SHP77 (cell line): Measurements from ENCODE around the gene RAE1.
"Not testable (repeated sequence)": the region's sequence is repeated elsewhere in the genome, so short reads cannot be mapped to it uniquely, and the experiment has no call there.

Experiments used
- DNase-seq, 2 experiments: peaks; one replicate each; lab custom pipeline; 2025; lab: John Stamatoyannopoulos, UW

Gene RAE1

DNA sequence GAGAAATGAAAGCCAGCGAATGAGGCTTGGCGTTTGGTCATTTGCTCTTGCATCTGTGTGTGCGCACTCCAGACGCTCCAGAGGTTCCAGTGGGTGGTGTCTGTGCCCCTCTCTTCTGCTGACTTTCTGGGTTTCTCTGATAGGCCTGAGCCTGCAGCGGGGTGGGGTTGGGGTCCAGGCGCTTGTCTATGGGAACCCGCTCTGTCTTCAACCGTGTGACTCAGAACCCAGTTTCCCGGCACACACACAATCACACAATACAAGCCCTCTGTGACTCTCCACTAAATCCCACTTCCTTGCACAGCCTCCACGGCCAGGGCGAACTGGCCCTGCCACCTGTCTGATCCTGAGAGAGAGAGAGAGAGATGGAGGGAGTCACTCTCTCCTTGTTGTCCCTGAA, 64.7 kb downstream of the RAE1 start:
- no peak for DNase-seq

DNA sequence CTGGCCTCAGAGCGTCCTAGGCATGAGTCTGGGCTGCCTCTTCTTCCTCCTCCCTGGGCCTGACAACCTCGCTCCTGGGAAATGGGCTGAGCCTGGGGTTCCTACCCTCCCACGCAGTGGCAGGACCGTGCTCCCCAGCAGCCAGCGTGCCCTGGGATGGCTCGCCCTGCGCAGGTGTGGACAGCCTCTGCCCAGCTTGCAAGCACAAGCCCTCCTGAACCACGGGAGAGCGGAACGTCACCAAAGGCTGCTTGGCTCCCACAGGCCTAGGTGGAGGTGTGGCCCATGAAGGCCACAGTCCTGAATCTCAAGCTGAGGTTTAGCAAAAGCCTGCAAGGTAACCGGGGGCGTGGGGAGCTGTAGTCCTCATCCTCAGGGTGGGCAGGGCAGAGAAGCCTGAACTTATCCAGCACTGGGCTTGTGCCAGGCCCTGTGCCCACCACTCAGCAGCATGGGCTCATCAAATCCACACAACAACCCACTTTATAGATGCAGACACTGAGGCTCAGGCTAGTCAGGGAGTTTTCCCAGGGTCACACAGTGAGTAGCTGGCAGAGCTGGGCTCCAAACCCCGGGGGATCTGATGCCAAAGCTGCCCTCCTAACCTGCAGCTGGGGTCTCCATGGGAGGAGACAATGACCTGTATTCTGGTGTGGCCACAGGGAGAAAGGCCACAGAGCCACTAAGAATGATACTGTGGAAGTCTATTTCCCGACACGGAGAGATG, 65.4 kb downstream of the RAE1 start:
- DNase-seq = no peak

DNA sequence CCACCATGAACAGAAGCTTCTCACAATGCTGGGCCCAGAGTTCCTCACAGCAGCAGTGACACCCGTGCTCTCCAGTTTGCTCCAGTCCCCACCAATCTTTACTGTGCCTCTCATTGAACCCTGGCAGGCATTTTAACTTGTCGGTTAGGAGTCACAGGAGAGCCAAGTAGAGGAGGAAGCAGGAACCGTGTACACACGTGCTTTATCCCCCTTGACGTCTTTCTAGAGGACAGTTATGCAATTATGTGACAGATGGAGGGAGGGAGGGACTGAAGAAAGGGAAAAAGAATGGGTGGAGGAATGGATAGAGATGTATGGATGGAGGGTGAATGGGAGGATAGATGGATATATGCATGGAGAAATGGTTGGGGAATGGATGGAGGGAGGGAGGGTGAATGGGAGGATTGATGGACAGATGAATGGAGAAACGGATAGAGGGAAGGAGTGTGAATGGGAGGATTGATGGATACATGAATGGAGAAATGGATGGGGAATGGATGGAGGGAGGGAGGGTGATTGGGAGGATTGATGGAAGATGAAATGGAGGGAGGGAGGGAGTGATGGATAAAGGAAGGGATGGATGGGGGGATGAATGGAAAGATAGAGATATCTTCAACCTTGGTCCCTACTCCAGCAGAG, 66.1 kb downstream of the RAE1 start:
- no peak for DNase-seq

DNA sequence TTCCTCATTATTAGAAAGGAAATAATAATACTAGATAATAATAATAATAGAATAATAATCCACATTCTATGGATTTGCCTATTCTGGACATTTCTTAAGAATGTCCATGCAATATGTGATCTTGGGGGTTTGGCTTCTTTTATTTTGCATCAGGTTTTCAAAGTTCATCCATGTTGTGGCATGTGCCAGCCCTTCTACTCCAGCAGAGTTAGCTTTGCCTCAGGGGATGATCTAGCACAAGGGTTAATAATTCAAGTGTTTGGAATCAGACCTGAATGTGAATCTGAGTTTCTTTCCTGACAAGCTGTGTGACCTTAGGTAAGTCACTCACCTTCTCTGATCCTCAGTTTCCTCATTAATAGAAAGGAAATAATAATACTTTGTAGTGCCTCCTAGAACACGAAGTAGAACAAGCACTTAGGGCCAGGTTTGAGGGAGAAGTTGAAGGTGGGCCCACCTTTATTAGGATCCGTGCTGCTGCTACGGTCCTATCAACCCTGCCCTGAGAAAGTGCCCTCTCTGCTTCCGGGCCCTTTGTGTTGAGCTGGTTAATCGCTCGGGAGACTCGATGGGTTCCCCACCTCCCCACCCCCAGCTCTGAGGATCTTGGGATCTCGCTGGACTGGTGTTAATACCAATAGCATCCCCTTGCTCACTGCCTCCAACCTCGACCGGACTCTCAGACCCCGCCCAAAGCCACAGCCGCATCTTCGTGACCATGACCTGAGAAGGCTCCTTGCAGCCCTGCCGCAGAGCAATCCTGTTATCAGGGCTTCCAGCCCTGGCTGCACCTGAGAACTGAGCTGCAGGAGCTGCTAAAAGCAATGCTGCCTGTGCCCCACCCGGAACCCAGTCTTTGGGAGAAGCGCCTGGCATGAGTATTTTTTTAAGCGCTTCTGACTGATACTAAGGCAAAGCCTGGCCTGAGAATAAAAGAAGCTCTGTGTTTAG, 67.0 kb downstream of the RAE1 start:
- DNase-seq = no peak

DNA sequence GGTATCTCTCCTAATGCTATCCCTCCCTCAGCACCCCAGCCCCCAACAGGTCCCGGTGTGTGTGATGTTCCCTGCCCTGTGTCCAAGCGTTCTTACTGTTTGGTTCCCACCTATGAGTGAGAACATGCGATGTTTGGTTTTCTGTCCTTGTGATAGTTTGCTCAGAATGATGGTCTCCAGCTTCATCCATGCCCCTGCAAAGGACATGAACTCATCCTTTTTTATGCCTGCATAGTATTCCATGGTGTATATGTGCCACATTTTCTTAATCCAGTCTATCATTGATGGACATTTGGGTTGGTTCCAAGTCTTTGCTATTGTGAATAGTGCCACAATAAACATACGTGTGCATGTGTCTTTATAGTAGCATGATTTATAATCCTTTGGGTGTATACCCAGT, 68.4 kb downstream of the RAE1 start:
- DNase-seq = not testable (repeated sequence)

DNA sequence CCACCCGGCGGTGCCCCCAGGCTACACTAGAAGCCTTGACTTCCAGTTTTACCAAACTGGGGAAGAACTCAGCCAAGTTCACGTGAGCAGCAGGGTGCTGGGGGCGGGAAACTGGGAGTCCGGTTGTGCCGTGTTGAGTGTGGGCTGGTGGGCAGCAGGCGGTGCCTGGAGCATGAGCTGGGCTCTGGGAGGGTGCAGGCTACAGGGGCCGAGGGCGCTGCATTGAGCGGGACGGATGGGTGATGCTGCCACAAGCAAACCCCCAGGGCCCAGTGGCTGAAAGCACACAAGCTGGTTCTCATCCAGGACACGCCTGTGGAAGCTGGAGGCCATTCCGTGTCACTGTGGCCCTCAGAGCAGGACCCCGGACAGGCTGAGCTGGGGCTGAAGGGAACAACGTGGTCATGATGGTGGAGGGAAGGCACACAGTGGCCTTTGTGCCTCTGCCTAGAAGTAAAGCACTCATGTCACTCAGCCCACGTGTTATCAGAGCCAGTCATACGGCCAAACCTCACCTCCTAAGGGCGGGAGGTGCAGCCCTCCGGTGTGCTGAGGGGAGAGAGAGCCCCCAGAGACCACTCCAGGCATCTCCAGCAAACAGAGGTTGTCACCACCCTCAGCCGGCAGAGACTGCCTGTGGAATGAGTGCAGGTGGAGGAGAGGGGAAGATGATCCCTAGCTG, 69.7 kb downstream of the RAE1 start:
- DNase-seq = no peak

DNA sequence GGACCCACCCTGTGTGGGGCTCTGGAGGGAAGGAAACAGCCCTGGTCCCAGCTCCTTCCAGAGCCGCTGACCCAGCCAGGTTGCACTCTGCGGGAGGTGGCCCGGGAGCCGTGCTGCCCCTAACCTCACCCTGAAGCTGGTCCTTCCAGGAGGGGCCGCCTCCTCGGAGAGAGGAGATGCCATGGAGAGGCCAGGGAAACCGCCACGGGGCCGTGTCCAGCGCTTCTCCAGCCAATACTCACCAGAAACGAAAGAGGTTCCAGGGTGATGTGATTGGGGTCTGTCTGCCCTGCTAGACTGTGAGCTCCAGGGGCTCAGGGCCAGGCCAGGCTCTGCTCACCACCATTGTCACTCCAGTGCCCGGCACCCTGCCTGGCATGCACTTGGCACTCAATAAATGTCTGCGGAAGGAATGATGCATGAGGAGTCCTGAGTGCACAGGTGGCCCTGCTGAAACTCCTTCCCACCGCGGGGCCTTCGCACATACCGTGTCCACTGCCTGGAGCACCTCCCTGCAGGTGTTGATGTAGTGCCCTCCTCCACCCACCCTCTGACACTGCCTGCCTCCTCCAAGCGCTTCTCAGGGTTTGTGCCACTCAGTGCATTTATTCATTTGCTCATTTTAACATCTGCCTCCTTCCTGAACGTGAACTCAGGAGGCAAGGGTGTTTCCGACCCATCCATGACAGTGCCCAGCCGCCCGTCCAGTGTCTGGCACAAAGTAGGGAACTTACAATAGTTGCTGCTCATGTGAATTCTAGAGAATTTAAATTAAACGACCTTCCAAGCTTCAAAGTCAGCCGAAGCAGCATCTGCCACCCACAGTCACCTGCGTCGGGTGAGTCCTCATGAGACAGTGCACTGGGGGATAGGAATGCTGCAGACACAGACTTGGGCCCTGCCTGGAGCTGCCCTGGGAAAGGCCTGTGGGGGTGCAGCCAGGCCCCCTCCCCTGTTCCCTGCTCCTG, 70.5 kb downstream of the RAE1 start:
- no peak for DNase-seq

DNA sequence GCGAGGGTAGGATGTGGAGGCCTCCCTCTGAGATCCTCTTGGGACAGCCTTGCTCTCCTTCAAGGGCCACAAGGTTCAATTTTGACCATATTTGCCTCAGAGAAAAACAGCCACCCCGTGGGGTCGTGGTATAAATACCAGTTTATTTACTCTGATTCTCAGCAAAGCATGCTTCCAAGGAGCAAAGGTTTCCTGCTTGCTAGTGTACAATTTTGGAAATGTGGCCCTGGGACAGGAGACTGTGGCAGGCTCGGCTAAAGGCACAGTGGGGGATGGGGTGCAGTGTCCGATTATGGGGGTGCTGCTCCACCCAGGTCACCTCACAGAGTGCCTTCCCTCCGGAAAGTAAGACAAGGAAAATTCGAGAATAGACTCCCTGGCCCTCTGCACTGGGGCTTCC, 71.2 kb downstream of the RAE1 start:
- DNase-seq = no peak

DNA sequence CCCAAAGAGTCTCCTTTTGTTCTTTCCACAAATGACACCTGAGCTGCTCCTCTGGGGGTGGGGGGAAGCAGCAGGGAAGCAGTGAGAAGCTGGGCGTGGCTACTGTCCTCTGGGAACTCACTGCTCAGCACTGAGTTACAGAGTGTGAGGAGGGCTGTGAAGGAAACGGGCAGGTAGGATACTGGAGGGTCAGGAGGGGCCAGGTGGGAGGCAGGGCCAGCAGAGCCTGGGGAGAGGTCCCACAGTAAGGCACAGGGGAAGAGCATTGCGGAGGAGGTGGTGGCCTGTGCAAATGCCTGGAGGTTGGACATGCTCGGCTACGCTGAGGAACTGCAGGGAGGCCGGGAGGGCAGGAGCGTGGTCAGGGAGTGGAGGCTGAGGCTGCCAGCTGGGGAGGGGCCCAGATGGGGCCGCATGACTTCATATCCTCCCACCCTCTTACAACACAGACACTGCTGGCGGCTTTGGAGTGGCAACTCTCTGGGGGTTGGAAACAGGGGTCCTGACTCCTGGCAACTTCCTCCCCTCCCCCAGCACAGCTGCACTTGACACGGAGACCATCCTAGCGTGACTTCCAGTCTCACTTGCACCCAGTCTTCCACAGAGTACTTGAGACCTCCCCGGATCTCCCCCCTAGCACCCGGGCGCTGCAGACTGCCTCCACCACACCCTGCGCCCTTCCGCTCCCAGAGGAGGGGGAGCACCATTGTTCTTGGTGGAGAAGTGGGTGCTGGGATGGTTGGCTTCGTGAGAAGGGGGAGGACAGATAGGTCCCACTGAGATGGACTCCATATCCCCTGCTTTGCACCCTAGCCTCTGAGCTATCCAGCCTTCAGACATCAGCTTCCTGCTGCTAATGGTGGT, 74.3 kb downstream of the RAE1 start:
- no peak for DNase-seq

DNA sequence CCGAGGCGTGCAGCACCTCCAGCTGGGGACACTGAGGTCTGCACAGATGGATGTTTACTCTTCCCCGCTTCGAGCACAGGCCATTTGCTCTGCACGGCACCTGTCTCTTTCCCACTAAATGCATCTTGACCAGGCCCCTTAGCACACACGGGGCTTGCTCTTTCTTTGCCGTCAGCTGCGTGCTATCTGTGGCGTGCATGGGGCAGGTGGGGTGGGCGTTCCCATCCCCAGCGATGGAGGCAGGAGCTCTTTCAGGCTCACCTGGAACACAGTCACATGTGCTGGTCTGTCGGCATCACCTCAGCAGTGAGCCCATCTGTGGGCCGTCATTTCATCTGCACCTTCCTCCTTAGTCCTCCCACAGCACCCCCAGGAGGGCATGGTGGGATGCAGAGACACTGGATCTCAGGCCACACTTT, 75.2 kb downstream of the RAE1 start:
- peak; percentile 57 to 63 for DNase-seq

DNA sequence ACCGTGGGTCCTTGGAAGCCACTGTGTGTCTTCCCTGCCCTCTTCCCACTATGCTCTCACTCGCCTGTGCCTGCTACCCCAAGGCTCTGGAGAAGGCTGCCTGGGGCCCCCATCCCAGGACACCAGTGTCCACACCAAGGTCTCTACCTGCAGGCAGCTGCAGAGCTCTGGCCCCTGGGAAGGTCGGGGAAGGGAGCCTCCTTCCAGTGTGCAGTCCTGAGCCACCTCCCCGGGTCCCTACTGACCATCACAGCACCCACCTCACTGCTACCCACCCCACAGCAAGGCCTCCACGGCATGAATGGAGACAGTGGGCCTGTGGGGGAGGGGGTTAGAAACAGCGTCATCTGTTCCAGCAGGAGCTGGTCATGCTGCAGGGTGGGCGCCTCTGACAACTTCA, 75.8 kb downstream of the RAE1 start:
- no peak for DNase-seq

DNA sequence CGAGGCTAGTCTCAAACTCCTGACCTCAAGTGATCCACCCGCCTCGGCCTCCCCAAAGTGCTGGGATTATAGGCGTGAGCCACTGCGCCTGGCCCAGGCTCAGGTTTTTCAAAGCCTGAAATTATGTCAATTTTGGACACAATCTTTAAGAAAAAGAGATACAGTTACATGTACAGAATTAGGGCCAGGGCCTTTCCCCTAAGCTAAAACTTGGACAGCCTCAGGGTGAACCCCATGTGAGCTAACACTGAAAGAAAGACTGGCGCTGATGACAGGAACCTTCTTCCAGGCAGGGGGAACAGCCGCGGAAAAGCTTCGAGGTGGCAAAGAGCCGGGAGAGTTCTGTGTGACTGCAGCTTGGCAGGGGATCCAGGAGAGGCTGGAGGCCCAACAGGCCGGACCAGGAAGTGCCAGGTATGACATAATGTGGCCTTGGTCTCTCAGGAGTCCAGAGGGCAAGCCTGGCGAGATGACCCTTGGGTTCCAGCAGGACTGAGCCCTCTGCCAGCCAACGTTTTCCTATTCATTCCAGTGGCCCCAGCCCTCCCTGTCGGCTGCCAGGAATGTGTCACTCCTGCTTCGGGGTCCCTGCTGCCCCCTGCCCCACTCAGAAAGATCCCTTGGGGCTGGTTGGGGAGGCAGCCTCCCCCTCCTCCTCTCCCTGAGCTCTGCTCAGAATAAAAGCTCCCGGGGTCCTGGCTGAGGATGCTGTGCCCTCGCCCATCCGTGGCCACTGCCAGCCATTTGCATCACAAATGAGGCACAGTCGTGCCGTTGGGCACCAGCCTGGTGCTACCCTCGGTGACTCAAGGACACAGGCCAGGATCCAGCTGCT, 77.5 kb downstream of the RAE1 start:
- DNase-seq = no peak
